ENCODE results near the gene ARPIN.
"Not testable (repeated sequence)": the region's sequence is repeated elsewhere in the genome, so short reads cannot be mapped to it uniquely, and the experiment has no call there.

GRCh38 chr15:89943721-89944120 lies 31.0 kb upstream of the ARPIN start:
- not testable (repeated sequence) for TF ChIP-seq CTCF (IDR thresholded peaks at IDR 0.05 in 2 of 3, conservative IDR thresholded peaks at IDR 0.05 in 1 of 3; ENCODE audit: control insufficient read depth in 2 of 3, extremely low read depth in 1 of 3, insufficient read depth in 1 of 3, low read depth in 3 of 3, low read length in 3 of 3); FOXM1 (IDR thresholded peaks at IDR 0.05; ENCODE audit: low read depth, low read length); EP300 (IDR thresholded peaks at IDR 0.05; ENCODE audit: borderline replicate concordance in 1 of 2, control insufficient read depth in 1 of 2, low read depth in 2 of 2, low read length in 2 of 2); ZNF592 (IDR thresholded peaks at IDR 0.05); MAX (IDR thresholded peaks at IDR 0.05; ENCODE audit: low read depth, low read length); HDAC6 (IDR thresholded peaks at IDR 0.05; ENCODE audit: unreplicated experiment); POLR2AphosphoS5 (IDR thresholded peaks at IDR 0.05; ENCODE audit: low read length); POLR2A (IDR thresholded peaks at IDR 0.05; ENCODE audit: low read depth, low read length)
